NCI-H1436 (cell line): ENCODE results near the gene EPOP.

ENCODE experiments used
- DNase-seq: peaks from one replicate; lab custom pipeline; 2025; lab: John Stamatoyannopoulos, UW

Gene EPOP

DNA sequence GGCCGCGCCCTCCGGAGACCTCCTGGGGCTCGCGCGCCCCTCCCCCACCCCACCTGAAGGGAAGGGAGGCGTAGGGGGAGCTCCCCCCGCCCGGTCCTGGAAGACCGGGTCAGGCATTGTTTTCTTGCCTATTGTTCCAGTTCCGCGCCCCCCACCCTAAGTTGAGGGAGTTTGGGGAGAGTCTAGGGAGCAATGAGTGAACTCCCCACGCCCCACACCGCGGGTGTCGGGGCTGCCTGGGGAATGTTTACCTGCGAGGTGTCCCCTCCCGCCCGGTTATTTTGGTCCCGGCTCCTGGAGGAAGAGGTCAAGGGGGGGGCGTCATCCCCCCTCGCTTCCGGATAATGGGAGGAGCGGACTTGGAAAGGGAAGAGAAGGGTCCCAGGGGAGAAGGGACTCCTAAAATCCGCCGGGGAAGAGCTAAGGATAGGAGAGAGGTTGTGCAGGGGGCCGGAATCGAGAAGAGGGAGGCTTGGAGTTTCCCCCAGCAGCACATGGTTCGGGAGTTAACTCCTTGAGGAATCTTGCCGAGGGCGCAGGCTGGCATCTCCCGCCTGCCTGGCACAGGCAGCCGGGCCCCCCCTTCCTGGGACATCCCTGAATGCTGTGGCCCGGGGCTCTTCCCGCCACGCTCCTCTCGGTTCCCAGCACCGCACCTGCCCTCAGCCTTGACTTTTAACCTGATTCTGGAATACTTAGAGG is 31.2 kb upstream of the EPOP start:
- no peak for DNase-seq

DNA sequence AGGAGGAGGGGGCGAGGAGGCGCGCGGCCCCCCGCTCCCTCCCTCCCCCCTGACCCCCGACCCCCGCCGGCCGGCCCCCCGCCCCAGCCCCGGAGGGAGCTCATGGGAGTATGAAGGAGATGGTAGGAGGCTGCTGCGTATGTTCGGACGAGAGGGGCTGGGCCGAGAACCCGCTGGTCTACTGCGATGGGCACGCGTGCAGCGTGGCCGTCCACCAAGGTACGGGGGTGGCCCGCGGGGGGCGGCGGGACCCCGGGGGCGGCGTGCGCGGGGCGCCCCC is 30.7 kb upstream of the EPOP start:
- no peak for DNase-seq

DNA sequence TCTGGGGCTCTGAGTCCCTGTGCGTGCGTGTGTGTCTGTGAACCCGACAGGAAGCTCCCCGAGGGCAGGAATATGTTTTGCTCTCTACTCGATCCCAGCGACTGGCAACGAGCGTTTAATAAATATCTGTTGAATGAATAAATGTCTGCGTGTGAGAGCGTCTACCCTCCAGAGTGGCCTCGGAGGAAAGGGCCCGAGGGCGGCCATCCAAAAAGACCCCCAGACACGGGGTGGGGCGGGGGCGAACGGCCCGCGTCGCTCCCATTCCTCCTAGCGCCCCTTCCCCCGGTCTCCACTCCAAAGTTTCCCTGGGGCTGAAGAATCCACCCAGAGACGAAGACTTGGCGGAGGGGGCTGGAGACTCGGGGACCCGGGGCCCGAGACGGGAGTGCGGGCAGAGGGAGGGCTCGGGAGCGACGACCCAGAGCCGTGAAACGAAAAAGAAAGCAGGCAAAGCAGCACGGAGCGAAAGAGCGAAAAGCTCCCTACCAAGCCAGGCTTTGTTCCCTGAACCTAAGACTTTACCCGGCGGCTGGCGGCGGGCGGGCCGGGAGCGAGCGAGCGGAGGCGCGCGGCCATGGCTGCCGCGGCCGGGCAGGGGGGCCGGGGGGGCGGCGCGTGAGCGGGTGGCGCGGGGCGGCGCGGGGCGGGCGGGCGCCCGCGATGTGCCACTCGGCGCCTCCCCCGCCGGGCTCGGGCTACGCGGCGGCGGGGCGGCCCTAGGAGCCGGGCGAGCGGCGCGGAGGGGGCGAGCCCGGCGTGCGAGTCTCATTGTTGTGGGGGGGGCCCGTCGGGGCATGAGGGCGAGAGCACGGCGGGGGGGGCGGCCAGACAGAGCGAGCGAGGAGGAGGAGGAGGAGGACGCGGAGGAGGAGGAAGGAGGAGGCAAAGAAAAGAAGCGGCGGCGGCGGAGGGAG is 30.1 kb upstream of the EPOP start, which contains the start of gene MLLT6:
Gene MLLT6, plus strand, starts transcription at position 668 of the 917 bp plus-strand sequence. CDS start 360 bp downstream, outside the sequence.
- DNase-seq: peak; percentile 81

DNA sequence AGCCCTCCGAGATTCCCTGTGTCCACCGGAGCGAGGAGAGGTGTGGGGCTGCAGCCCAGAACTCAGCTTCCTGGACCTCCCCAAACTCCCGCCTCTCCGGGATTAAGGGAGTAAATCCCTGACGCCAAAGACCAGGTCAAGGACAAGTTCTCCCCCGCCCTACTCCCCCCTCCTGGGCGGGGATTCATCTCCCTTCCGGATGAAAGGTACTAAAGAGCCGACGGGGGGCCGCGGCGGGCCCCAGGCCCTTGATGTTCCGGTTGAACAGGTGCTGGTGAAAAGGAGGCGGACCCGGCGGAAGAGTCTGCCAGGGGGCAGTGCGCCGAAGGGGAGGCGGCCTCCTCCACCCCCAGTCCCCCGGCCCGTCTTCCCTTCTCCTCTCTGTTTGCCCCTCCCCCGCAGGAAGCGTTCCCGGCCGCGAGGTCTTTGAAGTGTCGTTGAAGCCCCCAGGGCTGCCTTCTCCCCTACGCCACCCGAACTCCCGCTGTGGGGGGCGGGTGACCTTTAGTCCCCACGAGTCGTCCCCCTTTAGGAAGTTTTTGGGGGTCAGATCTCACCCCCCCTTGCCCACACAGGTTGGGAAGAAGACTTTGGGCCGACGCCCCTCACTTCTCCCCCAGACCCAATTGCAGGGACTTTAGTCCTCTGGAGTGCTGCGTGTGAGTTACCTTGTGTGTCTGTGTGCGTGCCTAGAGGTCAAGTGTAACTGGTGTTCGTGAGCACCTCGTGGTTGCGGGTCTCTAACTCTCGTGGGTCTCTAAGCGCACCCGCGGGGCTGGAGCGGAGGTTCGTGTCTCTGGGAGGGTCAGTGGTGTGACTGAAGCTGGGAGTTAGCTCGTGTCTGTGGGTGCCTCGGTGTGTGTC is 29.2 kb upstream of the EPOP start:
- peak; percentile 90 for DNase-seq

DNA sequence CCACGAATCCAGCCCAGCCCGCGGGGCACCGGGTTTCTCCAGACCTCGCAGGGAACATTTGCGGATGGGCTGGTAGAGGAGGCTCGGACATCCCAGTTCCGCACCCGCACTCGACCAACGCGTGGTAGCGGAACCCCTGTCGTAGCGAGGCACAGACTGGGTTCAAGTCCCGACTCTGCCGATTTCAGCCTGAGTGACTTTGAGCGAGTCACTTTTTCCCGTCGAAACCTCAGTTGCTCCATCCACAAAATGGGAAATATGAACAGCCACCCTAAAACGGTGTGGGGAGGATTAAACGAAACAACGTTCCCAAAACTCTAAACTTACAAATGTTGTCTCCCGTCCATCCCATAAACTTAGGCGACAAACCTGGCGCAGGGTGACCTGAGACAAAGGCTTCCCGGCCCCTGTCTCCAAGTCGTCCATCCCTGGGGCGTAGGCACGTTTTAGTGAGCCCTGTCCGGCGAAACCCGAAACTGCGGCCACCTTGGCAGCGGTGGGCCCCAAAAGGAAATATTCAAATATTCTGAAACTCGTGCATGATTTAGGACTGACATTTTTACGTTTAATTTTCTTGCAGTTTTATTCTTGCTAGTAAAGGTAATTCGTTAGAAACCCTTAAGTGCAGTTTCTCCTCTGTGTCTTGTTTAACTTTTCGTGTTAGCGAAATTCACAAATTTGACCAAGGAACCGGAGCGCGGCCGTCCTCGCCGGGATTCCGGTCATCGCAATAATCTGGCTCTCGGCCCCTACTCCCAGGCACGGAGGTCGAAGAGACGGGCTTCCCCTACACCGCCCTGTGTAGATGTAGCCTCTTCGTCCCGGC is 28.4 kb upstream of the EPOP start:
- DNase-seq: no peak

DNA sequence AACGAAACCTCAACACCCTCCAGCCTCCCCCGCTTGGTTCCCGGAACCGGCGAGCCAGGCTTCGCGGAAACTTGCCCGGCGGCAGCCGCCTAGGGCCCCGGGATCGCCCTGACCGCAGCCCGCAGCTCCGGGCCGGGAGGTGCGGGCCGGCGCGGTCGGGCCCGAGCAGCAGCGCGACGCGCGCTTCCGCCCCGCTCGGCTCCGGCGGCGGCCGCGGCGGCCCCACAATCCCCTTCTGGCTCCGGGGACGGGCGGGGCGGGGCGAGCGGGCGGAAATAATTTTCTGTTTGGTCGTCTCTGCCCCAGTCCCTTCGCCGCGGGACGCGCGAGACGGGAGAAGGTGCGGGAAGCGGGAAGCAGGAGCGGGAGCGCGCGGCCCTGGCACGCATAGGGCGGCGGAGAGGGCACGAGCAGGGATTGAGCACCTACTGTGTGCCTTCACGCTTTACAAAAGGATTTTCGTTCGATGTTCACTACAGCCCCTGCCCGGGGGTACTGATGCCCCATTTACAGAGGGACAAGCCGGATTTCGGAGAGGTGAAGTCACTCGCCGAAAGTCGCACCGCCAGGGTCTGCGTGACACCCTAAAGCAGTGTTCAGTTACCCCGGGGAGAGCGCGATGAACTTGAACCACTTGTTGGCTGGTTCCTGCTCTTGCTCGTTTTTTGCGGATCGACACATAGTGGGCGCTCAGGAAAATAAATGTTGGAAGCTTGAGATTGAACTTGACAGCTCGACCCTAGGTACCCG is 27.6 kb upstream of the EPOP start:
- peak; percentile 89 for DNase-seq

DNA sequence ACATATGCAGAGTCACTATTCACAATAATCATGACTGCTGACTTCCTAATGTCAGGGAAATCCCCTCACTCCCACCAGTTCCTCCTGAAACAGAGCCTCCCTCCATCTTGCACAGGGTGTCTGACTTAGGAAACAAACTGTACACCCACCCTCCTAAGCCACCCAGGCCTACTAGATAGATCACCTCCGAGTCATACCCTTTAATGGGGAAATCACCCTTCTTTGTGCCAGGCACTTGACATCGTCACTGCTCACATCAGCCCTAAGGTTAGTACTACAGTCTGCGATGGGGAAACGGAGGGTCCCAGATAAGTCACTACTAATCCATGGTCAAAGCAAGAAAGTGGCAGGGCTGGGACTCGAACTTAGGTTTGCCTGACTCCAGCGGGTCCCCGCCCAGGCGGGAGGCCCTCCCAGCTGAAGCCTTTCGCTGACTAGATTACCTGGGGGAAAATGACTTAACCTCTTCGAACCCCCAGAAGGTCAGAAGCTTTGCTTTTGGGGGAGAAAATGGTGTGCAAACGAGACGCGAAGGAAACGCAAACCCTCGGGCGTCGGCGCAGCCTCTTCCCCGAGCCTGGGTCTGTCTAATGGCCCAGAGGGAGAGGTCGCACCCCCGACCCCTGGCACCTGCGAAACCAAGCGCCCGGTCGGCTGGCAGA is 26.9 kb upstream of the EPOP start:
- DNase-seq: peak; percentile 22

DNA sequence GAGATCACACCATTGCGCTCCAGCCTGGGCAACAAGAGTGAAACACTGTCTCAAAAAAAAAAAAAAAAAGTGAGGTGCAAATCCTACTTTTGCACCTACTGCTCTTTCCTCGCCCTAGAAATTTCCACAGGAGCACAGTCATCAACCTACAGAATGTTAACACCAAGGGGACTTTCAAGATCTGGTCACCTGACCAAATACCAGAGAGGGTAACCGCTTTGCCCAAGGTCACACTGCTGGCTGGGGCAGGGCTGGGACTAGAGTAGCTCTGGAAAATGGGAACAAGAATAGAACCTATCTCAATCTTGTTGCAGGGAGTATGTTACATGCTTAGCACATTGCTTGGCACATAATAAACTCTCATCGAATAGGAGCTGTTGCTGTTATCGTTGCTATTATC is 24.0 kb upstream of the EPOP start:
- DNase-seq: no peak

DNA sequence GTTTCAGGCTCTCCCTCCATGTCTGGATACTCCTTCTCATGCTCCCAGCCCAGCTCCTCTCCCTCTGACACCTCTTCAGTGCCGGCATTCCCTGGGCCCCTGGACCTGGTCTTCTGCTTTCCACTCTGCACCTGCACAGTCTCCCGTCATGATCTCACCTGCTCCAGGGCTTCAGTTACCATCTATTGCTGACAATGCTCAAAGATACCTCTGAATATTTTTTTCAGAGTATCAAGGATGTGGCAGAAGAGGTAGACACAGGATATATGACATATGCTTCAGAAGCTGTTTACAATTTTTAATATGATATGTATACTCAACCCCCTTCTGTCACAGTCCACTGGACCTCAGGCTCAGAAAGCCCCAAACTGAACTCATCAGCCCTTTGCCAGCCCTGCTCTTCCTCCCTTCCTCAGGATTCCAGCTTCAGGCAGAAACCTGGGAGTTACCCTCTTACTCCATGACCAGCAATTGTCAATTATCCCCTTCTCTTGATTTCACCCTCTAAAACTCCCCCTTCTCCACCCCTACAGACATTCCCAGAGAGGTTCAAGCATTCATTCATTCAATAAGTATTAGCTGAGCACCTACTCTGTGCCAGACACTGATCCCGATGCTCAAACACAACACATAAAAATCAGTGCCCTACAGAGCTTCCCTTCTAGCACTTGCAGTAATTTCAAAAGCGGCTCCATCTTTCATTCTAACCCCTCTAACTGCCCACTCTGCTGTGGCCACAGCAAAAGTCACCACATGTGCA is 22.5 kb upstream of the EPOP start:
- DNase-seq: no peak

DNA sequence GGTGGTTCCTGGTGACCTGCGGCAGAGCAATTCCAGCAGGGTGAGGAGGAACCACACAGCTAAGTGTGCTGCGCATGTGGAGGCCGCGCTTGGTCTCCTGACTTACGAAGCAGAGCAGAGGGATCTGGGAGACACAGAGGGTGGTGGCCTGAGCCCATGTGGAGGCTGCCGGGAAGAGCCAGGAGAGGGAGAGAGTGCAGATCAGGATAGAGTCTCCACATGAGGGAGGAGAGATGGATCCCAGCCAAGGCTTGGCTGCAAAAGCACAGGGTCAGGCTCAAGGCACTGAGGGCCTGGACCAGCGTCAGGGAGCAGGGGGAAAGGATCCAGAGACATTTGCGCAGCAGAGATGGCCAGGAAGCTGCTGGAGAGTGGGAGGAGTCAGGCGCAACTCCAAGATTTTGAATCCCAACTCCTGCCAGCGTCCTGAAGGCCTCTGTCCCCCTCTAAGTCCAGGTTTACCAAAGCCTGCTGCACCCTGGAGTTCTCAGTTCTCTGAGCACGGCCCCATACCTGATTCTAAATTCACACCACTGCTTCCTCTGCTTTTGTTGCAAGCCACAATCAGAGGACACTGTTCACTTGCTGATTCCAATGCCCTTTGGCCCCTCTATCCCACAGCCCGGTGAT is 19.1 kb upstream of the EPOP start:
- no peak for DNase-seq

DNA sequence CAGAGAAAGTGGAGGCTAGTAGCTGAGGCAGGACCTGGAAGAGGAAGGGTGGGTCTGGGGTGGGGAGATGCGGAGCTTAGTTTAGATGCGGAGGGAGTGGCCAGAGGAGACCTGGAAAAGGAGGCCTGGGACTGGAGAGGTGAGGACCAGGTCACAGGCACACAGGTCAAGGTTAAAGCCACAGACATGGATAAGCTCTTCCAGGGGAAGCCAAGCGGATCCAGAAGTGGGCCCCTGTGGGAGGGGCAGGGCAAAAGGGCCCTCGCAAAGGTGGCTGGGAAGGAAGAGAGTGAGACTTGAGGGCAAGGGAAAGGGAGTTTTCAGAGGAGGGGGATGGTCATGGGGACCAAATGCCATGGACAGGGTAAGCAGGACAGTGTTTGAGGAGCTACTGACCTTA is 16.4 kb upstream of the EPOP start:
- DNase-seq: no peak

DNA sequence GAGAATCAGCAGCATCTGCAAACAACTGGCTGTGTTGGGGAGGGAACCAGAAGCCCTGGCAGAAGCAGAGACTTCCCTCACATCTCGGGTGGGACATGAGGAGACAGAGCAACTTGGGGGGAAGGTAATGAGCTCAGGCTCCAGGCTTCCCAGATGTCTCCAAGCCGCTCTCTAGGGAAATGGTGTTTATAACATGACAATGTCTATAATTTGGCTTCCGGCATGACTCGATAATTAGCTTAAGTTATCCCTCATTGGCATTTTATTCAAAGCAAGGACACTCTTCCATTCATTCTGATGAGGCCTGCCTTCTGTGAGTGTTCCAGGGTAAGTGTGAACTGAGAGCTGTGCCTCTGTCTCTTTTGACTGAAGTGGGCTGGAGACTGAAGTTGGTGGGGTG is 15.6 kb upstream of the EPOP start:
- peak; percentile 76 for DNase-seq

DNA sequence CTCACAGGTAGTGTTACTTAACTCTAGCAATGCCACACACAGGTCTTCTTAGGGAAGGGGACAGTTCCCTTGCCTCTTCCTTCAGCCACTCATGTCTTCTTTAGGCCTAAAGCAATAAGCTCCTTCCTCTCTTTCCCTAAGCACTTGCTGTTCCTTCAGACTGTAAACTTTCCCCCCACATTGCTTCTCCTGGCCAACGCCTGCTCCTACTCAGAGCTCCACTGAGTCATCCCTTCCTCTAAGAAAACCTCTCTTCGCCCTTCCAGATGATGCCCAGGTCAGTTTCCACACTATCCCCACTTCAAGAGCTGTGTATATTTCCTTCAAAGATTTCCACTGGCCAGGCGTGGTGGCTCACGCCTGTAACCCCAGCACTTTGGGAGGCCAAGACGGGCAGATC is 12.5 kb upstream of the EPOP start:
- DNase-seq: no peak

DNA sequence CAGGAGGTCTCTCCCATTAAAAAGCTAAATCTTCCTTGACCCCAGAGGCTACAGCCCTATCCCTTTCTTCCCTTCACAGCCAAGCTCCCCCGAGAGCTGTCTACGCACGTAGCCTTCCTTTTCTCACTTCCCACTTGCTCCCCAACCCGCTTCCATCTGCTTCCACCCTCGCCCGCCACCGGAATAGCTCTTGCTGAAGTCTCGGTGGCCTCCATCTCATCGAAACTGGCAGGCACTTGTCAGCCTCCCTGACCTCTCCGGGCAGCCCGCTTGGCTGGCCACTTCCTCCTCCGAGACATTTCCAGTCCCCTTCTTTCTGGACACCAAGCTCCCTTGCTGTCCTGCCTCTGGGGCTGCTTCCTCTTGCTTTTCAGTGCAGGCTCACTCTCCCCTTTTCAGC is 10.7 kb upstream of the EPOP start:
- no peak for DNase-seq

DNA sequence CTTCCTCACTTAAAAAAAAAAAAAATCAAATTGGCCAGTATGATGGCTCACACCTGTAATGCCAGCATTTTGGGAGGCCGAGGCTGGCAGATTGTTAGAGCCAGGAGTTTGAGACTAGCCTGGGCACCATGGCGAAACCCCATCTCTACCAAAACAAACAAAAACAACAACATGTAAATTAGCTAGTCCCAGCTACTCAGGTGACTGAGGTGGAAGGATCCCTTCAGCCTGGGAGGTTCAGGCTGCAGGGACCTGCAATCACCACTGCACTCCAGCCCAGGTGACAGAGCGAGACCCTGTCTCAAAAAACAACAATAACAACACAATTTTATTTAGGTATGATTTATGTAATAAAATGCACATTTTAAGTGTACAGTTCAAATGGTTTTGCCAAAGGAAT is 6.3 kb upstream of the EPOP start:
- DNase-seq: no peak

DNA sequence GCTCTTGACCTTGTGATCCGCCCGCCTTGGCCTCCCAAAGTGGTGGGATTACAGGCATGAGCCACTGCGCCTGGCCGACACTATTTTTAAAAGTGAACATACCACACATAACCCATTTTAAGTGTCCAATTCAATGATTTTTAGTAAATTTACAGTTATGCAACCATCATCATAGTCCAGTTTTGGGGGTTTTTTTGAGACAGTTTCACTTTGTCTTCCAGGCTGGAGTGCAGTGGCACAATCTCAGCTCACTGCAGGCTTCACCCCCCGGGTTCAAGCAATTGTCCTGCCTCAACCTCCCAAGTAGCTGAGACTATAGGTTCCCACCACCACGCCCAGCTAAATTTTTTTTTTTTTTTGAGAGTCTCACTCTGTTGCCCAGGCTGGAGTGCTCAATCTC is 3.1 kb upstream of the EPOP start:
- no peak for DNase-seq

DNA sequence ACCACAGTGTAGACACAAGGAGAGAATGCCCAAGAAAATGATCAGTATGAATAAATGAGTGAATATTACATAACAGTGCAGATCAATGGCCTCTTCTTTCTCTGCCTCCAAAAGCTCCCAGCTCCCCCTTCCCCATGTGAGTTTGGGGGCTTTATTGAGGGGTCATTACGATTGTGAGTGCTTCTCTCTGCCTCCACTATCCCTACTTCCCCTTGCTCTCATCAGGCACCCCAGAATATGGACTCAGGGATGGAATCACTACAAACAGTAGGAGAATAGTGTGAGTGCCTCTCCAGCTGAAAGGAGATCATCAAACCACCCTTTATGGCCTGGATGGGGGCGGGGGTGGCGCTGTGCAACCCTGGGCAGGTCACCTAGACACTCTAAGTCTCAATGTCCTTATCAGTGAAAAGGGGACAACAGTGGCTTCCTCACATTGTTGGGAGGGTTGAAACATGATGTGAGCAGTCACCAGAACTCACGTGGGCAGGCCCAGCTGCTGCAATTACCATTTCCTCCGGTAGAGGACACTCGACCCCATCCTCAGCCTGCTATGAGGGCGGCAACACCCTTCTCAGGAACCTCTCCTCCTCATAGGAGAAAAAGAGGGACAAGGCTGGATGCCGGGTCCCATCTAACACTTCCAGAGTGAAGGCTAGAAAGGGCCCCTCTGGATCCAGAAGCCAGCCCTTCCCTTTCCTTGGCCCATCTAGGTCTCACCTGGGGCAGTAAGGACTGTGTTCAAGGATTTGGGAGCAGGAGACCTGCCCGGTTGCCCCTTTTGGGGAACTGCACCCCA is 2.1 kb upstream of the EPOP start:
- peak; percentile 85 for DNase-seq

DNA sequence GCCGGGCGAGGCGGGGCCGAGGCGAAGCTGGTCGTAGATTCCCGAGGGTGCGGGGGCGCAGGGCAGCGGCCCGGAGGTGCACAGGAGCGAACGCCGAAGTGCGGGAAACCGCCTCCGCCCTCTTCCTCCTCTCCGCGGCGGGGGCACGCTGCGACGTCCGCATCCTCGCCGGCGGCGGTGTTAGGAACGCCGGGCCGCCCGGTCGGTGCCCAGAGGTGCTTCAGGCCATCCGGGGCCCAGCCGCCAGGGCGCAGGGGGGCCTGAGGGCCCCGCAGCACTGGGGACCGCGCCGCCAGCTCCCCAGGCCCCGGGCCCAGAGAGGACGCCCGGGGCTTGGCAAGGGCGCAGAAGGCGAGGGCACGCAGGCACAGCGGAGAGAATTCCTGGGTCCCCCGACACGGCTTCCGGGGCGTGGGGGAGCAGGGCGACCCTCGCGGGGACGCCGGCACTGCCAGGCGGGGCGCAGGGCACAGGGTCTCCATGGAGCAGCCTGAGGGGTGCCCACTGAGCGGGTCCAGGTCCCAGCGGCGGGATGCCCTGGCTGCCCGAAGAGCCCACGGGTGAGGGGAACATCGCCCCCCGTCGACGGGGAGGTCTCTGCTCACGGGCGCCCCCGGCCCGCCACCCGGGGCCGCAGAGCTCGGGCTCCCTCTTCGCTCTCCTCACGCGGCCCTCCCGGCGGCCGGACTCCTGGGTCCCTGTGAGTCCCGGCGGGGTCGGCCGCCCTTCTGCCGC is 576 bp downstream of the EPOP start:
- DNase-seq: no peak
